ENCODE data around the gene ATP5F1E.

- TF ChIP-seq ZNF670 (tag by site-specific recombination; IDR thresholded peaks at IDR 0.05; ENCODE audit: low read depth) (no peak), CTCF (tag by site-specific recombination; IDR thresholded peaks at IDR 0.05) (no peak), ZNF24 (tag by site-specific recombination; IDR thresholded peaks at IDR 0.05) (no peak), YY1 (tag by site-specific recombination; IDR thresholded peaks at IDR 0.05) (no peak), ZNF274 (IDR thresholded peaks at IDR 0.05; ENCODE audit: low read length) (no peak), ZNF274 (tag by site-specific recombination; IDR thresholded peaks at IDR 0.05; ENCODE audit: borderline replicate concordance) (no peak), ZNF623 (tag by site-specific recombination; IDR thresholded peaks at IDR 0.05) (no peak), ZNF37A (tag by site-specific recombination; IDR thresholded peaks at IDR 0.05) (no peak), ZNF561 (tag by site-specific recombination; IDR thresholded peaks at IDR 0.05; ENCODE audit: borderline replicate concordance) (no peak), ZNF16 (tag by site-specific recombination; IDR thresholded peaks at IDR 0.05; ENCODE audit: low read depth) (no peak), TCF7L2 (IDR thresholded peaks at IDR 0.05; ENCODE audit: borderline replicate concordance, low read depth, low read length) (no peak), ZNF677 (tag by site-specific recombination; IDR thresholded peaks at IDR 0.05) (no peak), ZNF843 (tag by site-specific recombination; IDR thresholded peaks at IDR 0.05) (no peak), ZNF362 (tag by site-specific recombination; IDR thresholded peaks at IDR 0.05) (no peak)
These were observed 53.6 kb downstream of the ATP5F1E start for GRCh38 chr20:58978351-58979190.

Data from HEK293 (cell line).